ENCODE results near the gene AP1G2. TPM values are rescaled to one million over a fixed set of nuclear protein-coding genes. Genes with fewer than 3 reads are reported as not detected.
"Not testable (repeated sequence)": the region's sequence is repeated elsewhere in the genome, so short reads cannot be mapped to it uniquely, and the experiment has no call there.

The AP1G2 gene
- total RNA-seq, 2 donors from 2014 or later = 6.6 to 18.8 TPM

- peaks cover 0 to 8% of the 10 kb centered on the region in 2 donors for H3K4me1 ChIP-seq
- no peak overlapping the region for H3K4me3 ChIP-seq
- H3K27ac ChIP-seq = no peak overlapping the region
- no peaks in the 10 kb centered on the region for H3K27me3 ChIP-seq
- no peak for TF ChIP-seq CTCF (IDR thresholded peaks at IDR 0.05)
- no peaks in the 10 kb centered on the region for H3K9me3 ChIP-seq
- DNase-seq (ENCODE audit: low spot score) = no peak
- H3K36me3 ChIP-seq = no peaks in the 10 kb centered on the region
Measured at GRCh38 chr14:23537351-23538049, 30.1 kb downstream of the AP1G2 start.

GRCh38 chr14:23536906-23537305 is 30.7 kb downstream of the AP1G2 start:
- H3K36me3 ChIP-seq; H3K9me3 ChIP-seq; H3K27me3 ChIP-seq; H3K27ac ChIP-seq; H3K4me3 ChIP-seq; H3K4me1 ChIP-seq; DNase-seq (ENCODE audit: low spot score): not testable (repeated sequence)

- no peaks in the 10 kb centered on the region for H3K36me3 ChIP-seq
- H3K4me1 ChIP-seq = peaks cover 0 to 8% of the 10 kb centered on the region in 2 donors
- H3K27ac ChIP-seq = no peak overlapping the region
- TF ChIP-seq CTCF (IDR thresholded peaks at IDR 0.05) = no peak
- no peaks in the 10 kb centered on the region for H3K9me3 ChIP-seq
- no peaks in the 10 kb centered on the region for H3K27me3 ChIP-seq
- no peak overlapping the region for H3K4me3 ChIP-seq
- no peak for DNase-seq (ENCODE audit: low spot score)
Measured at GRCh38 chr14:23536494-23536893, 31.1 kb downstream of the AP1G2 start.

GRCh38 chr14:23535943-23536342 is 31.6 kb downstream of the AP1G2 start:
- no peak for TF ChIP-seq CTCF (IDR thresholded peaks at IDR 0.05)
- H3K4me1 ChIP-seq = peaks cover 0 to 8% of the 10 kb centered on the region in 2 donors
- no peaks in the 10 kb centered on the region for H3K9me3 ChIP-seq
- no peaks in the 10 kb centered on the region for H3K36me3 ChIP-seq
- H3K27me3 ChIP-seq = no peaks in the 10 kb centered on the region
- no peak for DNase-seq (ENCODE audit: low spot score)
- H3K4me3 ChIP-seq = no peak overlapping the region
- H3K27ac ChIP-seq = no peak overlapping the region

GRCh38 chr14:23533652-23534435 is 33.7 kb downstream of the AP1G2 start:
- no peak for DNase-seq (ENCODE audit: low spot score)

More at GRCh38 chr14:23533652-23534435, 33.7 kb downstream of the AP1G2 start:
- Histone ChIP-seq H3K9me3 (no peaks in the 10 kb centered on the region), H3K27me3 (no peaks in the 10 kb centered on the region), H3K4me3 (no peak overlapping the region), H3K4me1 (peaks cover 0 to 4% of the 10 kb centered on the region in 2 donors), H3K27ac (no peak overlapping the region), H3K36me3 (no peaks in the 10 kb centered on the region)
- TF ChIP-seq CTCF (IDR thresholded peaks at IDR 0.05) = no peak
